Esophagus muscularis mucosa (tissue), 4 donors: Measurements from ENCODE around the gene SLC38A8. TPM values are rescaled to one million over a fixed set of nuclear protein-coding genes. Genes with fewer than 3 reads are reported as not detected.

Experiments
- DNase-seq: peaks from one replicate; pipeline ENCODE4 v3.0.0-alpha.2; 2017; ENCODE audit errors: extremely low spot score
- H3K27ac ChIP-seq, 4 donors: fragments of 200-600 bp; sonication (generic); replicated peaks in 1 of 4; 1 replicate in 3 of 4; 2 replicates in 1 of 4; pipeline ENCODE4 v1.5.1; 2016 to 2019; ENCODE audit warnings: mild to moderate bottlenecking in 1 of 4
- H3K27me3 ChIP-seq, 4 donors: fragments of 200-600 bp; sonication (generic); one replicate each; pipeline versions ENCODE4 v1.5.1 to v1.6.0; 2016 to 2019
- H3K36me3 ChIP-seq, 4 donors: fragments of 200-600 bp; sonication (generic); one replicate each; pipeline ENCODE4 v1.5.1; 2016 to 2019
- H3K4me1 ChIP-seq, 4 donors: fragments of 200-600 bp; sonication (generic); one replicate each; pipeline ENCODE4 v1.5.1; 2016 to 2019
- H3K4me3 ChIP-seq, 4 donors: fragments of 200-600 bp; sonication (generic); 1 replicate in 2 of 4; 2 replicates in 2 of 4; pipeline ENCODE4 v1.5.1; 2016 to 2019; ENCODE audit warnings: mild to moderate bottlenecking in 4 of 4, moderate library complexity in 1 of 4
- H3K9me3 ChIP-seq, 4 donors: fragments of 200-600 bp; sonication (generic); 1 replicate in 3 of 4; 2 replicates in 1 of 4; pipeline ENCODE4 v1.5.1; 2016 to 2019
- EP300 ChIP-seq: sonication (generic); formaldehyde crosslinking; IDR thresholded peaks from one replicate; pipeline ENCODE4 v1.6.1; 2017; ENCODE audit warnings: antibody characterized with exemption
- POLR2A ChIP-seq: fragments of 450-650 bp; IDR thresholded peaks from one replicate; pipeline ENCODE4 v1.6.1; 2017; ENCODE audit warnings: antibody characterized with exemption, moderate library complexity, mild to moderate bottlenecking, low read depth
- POLR2AphosphoS5 ChIP-seq, 2 donors: sonication (generic); formaldehyde crosslinking; IDR thresholded peaks; one replicate each; pipeline ENCODE4 v1.6.1; 2017; ENCODE audit warnings: antibody characterized with exemption in 2 of 2
- WGBS: methylation state at CpG from one replicate; pipeline ENCODE4 v1.1.5; 2018; 5-methylcytosine and 5-hydroxymethylcytosine counted together
- intact Hi-C: fragments of 100-400 bp; cut with DNase I; formaldehyde crosslinking; loops from one replicate; pipeline ENCODE4 v1.15.1; 2023
- total RNA-seq, 4 donors: library from RNA; depleted of rRNA; stranded (reverse); fragments of >200 nt; gene quantifications; one replicate each; pipeline versions ENCODE4 v1.1.0 to v1.2.1, GENCODE V29; 2016
- TF ChIP-seq, protein P1 (sequence below), 3 experiments: fragments of 200-600 bp in 2 of 3; fragments of 450-650 bp in 1 of 3; sonication (generic) in 2 of 3; IDR thresholded peaks; one replicate each; pipeline ENCODE4 v1.5.1; 2017 to 2019; ENCODE audit warnings: antibody characterized with exemption in 3 of 3, mild to moderate bottlenecking in 2 of 3, moderate library complexity in 1 of 3

SLC38A8 gene
- total RNA-seq, 4 donors from 2014 or later = not detected

GRCh38 chr16:84045818-84046470 lies 3.3 kb upstream of the SLC38A8 start:
- 93% methylated on average over 18 of the region's 19 CpGs for WGBS
- Histone ChIP-seq H3K9me3 (no peaks in the 10 kb centered on the region), H3K36me3 (peaks cover 0 to 29% (median 22%) of the 10 kb centered on the region in 4 donors), H3K4me1 (peaks cover 0 to 4% (median 1%) of the 10 kb centered on the region in 4 donors), H3K27ac (no peak overlapping the region), H3K4me3 (no peak overlapping the region), H3K27me3 (peaks cover 0 to 19% (median 0%) of the 10 kb centered on the region in 4 donors)
- intact Hi-C loops = no loop called here
- DNase-seq = no peak
- no peak for TF ChIP-seq POLR2A
- no peak for TF ChIP-seq EP300
- TF ChIP-seq, protein P1, sequence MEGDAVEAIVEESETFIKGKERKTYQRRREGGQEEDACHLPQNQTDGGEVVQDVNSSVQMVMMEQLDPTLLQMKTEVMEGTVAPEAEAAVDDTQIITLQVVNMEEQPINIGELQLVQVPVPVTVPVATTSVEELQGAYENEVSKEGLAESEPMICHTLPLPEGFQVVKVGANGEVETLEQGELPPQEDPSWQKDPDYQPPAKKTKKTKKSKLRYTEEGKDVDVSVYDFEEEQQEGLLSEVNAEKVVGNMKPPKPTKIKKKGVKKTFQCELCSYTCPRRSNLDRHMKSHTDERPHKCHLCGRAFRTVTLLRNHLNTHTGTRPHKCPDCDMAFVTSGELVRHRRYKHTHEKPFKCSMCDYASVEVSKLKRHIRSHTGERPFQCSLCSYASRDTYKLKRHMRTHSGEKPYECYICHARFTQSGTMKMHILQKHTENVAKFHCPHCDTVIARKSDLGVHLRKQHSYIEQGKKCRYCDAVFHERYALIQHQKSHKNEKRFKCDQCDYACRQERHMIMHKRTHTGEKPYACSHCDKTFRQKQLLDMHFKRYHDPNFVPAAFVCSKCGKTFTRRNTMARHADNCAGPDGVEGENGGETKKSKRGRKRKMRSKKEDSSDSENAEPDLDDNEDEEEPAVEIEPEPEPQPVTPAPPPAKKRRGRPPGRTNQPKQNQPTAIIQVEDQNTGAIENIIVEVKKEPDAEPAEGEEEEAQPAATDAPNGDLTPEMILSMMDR (IDR thresholded peaks at IDR 0.05) = no peak
- TF ChIP-seq POLR2AphosphoS5 (IDR thresholded peaks at IDR 0.05) = no peak

- H3K9me3 ChIP-seq = no peaks in the 10 kb centered on the region
- peaks cover 0 to 20% (median 0%) of the 10 kb centered on the region in 4 donors for H3K27me3 ChIP-seq
- H3K27ac ChIP-seq = no peak overlapping the region
- WGBS = 68% methylated on average over 15 of the region's 36 CpGs
- peaks cover 0 to 4% (median 1%) of the 10 kb centered on the region in 4 donors for H3K4me1 ChIP-seq
- H3K4me3 ChIP-seq = no peak overlapping the region
- H3K36me3 ChIP-seq = peaks cover 0 to 23% (median 18%) of the 10 kb centered on the region in 4 donors
- TF ChIP-seq, protein P1 (IDR thresholded peaks at IDR 0.05) = no peak
- TF ChIP-seq EP300 = no peak
- TF ChIP-seq POLR2A = no peak
- TF ChIP-seq POLR2AphosphoS5 (IDR thresholded peaks at IDR 0.05) = no peak
- intact Hi-C loops = no loop called here
- DNase-seq = no peak
Measured at GRCh38 chr16:84045001-84045817, 2.6 kb upstream of the SLC38A8 start.

DNA sequence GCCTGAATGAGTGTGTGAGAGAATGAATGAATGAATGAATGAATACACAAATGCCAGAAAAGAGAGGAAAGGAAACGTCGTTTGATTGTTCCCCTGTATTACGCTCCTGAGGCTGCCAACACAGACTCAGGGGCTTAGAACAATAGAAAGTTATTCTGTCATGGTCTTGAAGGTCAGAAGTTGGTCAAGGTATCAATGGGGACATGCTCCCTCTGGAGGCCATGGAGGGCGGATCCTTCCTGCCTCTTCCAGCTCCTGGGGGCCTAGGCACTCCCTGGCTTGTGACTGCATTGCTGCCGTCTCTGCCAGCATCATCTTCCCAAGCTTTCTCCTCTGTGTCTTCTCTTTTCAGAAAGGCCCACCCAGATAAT lies 1.5 kb upstream of the SLC38A8 start:
- no peak for DNase-seq
- WGBS = 62% methylated on average over 5 of the region's 5 CpGs
- Histone ChIP-seq H3K27me3 (peaks cover 0 to 20% (median 0%) of the 10 kb centered on the region in 4 donors), H3K4me3 (no peak overlapping the region), H3K36me3 (peaks cover 0 to 12% (median 7%) of the 10 kb centered on the region in 4 donors), H3K9me3 (no peaks in the 10 kb centered on the region), H3K4me1 (peaks cover 0 to 4% (median under 1%) of the 10 kb centered on the region in 4 donors), H3K27ac (no peak overlapping the region)
- intact Hi-C loops = no loop called here
- TF ChIP-seq POLR2A (no peak), EP300 (no peak), POLR2AphosphoS5 (IDR thresholded peaks at IDR 0.05) (no peak)
- TF ChIP-seq, protein P1 (IDR thresholded peaks at IDR 0.05) = peak in 2 of 3 experiments; percentile 13 to 29

DNA sequence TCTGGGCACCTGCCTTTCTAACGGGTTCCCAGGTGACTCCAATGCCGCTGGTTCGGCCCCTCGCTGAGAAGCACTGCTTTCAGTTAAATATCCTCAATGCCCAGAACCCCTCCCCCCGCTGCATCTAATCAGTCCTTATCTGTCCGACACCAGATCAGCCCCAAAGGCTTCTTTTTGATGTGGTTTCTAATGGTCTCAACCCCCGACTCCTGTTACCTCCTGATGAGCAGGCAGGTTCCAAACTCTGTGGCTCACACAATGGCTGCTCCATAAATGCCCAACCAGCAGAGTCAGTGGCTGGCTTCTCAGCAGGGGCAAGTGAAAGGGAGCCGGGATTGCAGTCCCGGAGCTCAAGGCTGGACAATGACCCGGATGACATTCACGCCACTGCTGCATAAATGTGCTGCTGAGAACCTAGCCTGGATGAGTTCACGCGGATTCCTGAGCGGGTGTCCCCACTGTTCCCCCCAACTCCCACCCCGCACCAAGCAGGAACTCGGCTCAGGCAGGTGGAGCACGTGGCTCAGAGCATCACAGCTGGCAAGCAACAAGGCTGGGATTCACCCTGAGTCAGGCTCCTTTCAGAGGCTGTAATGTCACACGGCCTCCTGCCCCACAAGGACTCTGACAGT lies 1.0 kb upstream of the SLC38A8 start:
- 75% methylated on average over 15 of the region's 18 CpGs for WGBS
- no peak overlapping the region for H3K27ac ChIP-seq
- intact Hi-C loops = no loop called here
- peaks cover 0 to 20% (median 0%) of the 10 kb centered on the region in 4 donors for H3K27me3 ChIP-seq
- H3K4me1 ChIP-seq = peaks cover 0 to 4% (median 0%) of the 10 kb centered on the region in 4 donors
- H3K36me3 ChIP-seq = peaks cover 0 to 8% (median 4%) of the 10 kb centered on the region in 4 donors
- H3K9me3 ChIP-seq = no peaks in the 10 kb centered on the region
- H3K4me3 ChIP-seq = no peak overlapping the region
- no peak for DNase-seq
- TF ChIP-seq POLR2AphosphoS5 (IDR thresholded peaks at IDR 0.05) (no peak), EP300 (no peak), POLR2A (no peak)
- TF ChIP-seq, protein P1 (IDR thresholded peaks at IDR 0.05) = no peak
